HG02943 (cell line): ENCODE data around the gene CDKAL1.
"Not testable (repeated sequence)": the region's sequence is repeated elsewhere in the genome, so short reads cannot be mapped to it uniquely, and the experiment has no call there.

Experiments used
- ATAC-seq: cut with Tn5 transposase; IDR thresholded peaks from one replicate; pipeline ENCODE4 v1.9.1; 2021; ENCODE audit warnings: mild to moderate bottlenecking, low read depth, moderate library complexity; ENCODE audit not compliant: unreplicated experiment

Gene CDKAL1

DNA sequence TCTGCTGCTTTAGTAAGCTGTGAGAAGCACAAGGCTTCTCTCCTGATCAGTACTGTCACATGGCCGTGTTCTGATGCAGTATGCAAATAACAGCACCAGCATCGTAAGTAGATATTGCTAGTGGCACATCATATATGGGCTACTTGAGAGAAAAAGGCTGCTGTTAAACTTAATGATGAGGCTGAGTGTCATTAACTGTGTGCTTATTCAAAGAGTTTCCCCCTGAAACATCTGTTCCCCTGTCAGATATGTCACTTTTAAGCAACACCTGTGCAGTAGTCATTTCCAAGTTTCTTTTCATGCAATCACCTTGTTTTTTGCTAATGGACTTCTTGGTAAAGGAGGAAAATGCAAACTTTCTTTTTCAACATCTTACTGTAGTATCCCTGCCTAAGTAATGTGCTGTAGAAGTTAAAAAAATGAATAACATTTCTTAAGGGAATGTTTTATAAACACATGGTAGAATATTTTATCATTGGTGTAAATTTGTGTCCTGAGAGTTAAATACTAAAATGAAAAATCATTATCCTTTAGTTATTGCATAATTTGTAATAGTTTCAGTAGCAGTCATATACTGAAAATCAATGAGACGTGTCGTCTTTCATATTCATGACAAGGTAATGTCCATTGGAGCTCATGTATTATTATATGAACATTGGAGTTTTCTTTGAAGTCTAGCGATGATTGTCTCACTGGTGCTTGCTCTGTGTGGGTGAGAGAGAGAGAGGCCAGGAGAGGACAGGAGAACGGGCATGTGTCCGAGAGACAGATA lies 366.3 kb downstream of the CDKAL1 start:
- peak; percentile 88 for ATAC-seq

DNA sequence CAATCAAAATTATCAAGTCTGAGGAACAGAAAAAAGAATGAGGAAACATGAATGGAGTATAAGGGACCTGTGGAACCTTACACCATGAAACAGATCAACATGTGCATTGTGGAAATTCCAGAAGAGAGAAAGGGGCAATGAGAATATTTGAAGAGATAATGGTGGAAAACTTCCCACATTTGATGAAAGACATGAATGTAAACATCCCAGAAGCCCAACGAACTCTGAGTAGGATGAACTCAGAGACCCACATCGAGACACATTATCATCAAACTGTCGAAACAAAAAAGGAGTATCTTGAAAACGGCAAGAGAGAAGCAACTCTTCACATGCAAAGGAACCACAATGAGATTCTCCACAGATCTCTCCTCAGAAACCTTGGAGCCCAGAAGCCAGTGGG lies 371.1 kb downstream of the CDKAL1 start:
- no peak for ATAC-seq

DNA sequence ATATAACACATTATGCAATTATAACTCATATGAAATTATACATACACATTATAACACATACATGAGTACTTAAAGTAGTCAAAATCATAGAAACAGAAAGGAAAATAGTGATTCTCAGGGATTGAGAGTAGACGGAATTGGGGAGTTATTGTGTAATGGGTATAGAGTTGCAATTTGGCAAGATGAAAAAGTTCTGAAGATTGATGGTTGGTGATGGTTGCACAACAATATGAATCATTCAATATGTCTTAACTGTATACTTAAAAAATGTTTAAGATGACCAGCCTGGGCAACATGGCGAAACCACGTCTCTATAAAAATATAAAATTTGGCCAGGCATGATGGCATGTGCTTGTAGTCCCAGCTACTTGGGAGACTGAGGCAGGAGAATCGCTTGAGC lies 372.7 kb downstream of the CDKAL1 start:
- no peak for ATAC-seq

DNA sequence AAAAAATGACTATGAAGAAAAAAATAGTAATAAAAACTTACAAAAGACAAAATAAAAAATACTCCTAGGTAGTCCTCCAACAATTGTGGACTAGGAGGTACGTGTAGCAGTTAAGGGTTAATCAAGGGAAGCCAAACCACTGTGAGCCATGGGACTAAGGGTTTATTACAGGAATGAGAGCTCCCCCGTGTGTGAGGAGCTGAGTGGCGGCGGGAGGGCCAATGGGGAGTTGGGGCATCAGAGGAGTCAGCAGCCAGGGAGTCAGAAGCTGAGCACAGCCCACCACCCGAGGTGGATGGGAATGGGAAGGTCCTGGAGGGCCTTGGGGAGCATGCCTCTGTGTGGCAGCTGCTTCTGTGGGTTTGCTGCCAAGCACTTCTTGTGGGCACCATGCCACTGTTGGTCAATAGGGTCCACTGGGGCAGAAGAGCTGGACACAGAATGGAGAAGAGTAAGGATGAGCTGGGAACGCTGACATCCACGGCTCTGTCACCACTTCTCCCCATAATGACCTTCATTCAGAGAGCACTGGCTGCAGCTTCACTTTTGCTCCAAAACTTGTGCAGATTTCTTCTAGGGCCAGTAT lies 373.3 kb downstream of the CDKAL1 start:
- ATAC-seq = no peak

DNA sequence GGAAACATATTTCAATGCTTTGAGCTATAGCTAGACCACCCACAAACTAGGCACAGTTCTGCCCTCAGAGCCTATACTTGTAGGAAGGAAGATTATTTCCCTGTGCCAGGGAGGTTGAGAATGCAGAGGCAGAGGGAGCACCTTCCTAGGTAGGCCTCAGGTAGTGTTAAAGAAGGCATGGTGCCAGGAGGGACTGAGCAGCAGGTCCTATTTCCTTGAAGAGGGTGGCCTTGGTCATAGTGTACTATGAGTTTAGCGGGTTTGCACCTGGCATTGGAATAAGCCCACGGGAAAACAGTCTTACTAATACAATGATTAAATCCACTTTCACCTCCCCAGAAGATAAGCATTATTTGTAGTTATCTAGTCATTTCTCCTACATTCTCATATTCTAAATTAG lies 375.4 kb downstream of the CDKAL1 start:
- ATAC-seq = no peak

DNA sequence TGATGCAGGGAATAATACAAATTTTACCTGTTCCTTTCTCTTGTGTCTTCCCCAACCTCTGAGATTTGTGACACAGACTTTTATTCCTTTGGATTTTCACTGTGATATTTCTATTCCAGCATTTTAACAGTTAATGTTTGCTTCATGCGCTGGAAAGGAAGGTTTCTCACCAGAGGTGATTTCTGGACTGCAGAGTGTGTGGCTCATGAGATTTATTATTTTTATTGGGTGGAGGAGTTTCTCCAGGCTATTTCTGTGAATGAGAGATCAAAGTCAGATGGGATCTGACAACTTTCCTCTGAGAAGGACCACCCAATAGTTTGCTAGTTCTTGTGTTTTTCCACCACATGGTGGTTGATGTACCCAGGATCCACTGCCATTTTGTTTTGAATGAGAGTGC lies 377.5 kb downstream of the CDKAL1 start:
- no peak for ATAC-seq

DNA sequence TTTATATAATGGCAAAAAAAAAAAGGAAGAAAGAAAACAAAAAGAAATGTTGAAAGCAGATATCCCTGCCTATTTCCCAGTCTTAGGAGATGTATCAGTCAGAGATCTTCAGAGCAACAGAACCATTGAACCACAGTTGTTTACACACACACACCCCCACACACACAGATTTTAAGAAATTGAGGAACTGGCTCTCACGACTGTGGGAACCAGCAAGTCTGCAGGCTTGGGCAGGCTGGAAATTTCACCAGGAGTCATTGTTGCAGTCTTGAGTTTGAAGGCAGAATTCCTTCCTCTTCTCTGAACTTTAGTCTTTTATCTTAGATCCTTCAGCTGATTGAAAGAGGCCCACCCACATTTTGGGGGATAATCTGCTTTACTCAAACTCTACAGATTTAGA lies 380.9 kb downstream of the CDKAL1 start:
- no peak for ATAC-seq

DNA sequence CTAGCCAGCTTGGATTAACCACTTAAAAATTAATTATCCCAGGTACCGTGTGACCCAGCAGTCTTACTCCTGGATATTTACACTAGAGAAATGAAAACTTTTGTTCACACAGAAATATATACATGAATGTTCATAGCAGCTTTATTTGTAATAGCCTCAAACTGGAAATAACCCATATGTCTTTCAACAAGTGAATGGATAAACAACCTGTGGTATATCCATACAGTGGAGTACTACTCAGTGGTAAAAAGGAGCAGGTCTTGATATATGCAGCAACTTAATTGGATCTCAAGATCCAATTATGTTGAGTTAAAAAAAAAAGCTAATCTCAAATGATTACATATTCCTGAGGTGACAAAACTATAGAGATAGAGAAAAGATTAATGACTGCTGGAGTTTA lies 381.4 kb downstream of the CDKAL1 start:
- ATAC-seq = no peak

DNA sequence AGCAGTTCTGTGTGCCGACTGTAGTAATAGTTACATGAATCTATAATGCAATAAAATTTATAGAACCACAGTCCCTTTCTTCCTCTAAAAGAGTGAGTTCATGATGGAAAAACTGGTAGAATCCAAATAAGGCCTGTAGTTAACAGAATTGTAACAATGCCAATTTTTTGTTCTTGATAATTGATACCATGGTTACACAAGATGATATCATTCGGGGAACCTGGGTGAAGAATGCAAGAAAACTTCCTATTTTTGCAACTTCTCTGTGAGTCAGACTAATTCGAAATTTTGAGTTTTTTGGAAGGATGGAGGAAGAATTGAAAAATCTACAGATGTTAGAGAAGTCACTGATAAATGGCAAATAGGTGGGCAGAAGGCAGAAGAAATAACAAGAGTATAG lies 381.8 kb downstream of the CDKAL1 start:
- no peak for ATAC-seq

DNA sequence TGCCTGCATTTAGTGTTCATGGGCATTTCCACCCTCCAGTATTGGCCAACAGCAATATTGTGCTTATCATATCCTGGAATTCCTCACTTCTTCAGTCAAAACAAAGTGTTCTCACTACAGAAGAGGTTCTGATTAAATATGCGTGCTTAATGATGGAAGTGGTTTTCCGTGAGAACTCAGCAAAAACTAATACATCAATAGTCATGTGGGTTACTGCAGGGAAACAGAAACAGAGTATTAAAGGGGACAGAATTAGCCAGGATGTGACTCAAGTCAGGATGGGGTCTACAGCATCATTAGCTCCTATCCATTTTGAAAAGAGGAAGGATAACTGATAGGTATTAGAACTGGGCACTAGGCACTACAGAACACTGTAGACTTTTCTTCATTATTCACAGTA lies 384.6 kb downstream of the CDKAL1 start:
- no peak for ATAC-seq

DNA sequence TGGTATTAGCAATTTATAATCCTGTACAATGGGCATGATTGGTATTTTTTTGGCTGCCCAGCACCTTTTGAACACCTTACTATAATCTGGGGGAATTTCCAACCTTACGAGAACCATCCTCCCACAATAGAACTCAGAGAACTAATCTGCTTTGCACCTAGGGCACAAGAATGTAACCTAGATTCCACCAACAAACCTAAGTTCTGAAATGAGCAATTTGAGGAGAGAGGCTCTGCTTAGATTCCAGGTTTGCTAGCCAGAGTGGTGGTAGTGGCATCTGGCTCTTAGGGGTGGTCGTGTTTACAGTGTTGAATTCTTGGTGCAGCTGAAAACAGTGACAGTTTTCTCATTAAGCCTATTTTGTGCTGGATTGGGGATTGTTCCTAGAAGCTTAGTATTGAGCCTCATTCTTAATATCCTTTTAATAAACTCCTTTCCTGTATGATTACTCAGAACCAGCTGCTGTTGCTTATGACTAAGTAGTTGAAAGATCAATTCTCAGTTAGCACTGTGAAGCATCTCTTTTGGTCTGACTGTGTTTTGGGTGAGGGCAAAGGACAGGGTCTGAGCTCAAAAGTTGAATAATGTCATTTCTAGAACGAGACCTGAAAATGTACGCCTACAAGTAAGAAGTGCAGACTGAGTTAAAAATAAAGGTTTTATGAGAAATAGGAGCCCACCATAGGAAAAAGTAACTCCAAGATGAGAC lies 385.6 kb downstream of the CDKAL1 start:
- peak; percentile 51 for ATAC-seq

DNA sequence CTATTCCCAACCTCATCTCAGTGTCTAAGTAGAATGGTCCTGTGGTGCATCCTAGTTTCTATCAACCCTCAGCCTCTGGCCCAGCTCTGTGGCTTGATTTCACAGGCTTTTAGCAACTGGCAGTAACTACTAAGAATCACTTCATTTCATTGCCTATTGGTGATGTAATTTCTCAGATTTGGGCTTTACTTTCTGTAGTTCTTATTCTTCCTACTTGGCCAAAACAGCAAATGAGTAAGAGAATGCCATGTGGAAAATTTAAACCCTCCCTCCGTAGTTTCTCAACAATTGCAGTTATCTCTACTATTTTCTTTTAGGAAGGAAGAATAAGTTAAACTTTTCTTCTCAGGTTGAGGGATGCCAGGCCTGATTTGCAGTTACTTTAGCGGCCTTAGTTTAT lies 387.3 kb downstream of the CDKAL1 start:
- no peak for ATAC-seq

DNA sequence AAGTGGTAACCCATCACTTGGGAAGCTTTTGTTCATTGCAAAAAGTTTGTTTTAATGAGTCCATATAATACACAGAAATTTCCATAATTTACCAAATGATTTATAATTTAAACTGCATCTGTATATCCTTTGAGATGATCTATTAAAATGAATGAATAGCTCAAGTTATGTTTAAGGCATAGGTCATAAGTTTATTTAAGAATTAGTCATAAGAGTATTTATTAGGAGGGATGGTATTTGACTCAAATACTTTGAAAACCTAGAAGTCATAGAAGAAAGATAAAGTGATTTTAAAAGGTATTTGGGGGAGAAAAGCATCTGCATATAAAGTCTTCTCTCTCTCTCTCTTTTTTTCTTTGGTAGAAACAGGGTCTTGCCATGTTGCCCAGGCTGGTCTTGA lies 388.5 kb downstream of the CDKAL1 start:
- ATAC-seq = no peak

DNA sequence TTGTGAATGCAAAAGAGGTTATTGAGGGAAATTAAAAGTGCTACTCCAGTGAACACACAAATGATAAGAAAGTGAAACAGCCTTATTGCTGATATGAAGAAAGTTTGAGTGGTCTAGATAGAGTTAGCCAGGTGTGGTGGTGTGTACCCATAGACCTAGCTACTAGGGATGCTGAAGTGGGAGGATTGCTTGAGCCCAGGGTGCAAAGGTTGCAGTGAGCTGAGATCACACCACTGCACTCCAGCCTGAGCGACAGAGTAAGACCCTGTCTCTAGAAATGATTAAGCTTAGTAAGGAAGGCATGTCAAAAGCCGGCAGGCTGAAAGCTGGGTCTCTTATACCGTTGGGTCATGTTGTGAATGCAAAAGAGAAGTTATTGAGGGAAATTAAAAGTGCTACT lies 389.8 kb downstream of the CDKAL1 start:
- ATAC-seq = not testable (repeated sequence)

DNA sequence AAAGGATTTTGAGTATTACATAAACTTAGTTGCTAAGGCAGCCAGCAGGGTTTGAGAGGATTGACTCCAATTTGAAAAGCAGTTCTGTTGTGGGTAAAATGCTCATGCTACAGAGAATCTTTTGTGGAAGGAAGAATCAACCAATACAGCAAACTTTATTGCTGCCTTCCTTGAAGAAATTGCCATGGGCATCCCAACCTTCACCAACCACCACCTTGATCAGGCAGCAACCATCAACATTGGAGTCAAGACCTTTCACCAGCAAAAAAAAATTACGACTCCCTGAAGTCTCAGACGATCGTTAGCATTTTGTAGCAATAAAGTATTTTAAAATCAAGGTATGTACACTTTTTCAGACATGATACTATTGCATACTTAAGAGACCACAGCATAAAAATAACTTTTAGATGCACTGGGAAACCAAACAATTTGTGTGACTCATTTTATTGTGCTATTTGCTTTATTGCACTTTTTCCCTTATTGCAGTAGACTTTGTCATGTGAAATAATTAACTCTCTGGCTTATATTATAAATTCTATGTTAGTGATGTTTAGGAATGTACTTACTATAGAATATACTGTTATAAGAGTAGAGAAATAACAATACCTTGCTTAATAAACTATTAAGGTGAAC lies 390.8 kb downstream of the CDKAL1 start:
- no peak for ATAC-seq

DNA sequence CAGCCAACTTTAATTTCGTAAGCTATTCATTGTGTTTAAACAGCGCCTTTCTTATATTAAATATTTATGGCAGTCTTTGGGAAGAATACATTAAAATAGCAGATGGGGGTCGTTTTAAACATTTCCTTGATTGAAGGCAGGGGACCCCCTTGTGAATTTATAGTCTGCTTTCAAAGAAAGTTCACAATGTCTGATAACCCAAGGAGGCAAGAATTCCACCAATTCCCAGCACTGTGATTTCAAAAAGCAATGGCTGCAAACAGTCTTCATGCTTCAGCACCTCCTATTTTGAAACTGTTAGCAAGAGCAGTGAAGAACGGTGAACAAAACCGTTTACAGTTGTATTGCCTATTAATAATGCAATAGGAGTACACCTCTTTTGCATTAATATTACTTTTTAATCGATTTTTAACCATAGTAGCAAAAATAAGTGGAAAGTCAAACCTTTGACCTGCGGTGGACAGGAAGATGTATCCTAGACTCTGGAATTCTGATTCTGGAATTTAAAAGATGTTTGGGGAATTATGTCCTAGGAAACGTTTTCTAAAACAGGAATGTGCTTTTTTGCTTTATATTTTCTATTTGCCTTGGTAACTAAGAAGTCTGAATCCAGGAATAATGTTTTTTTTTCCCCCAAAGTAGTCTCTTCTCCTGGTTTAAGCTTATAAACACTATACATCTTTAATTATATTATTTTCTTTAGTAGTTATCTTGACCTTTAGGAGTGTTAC lies 393.0 kb downstream of the CDKAL1 start:
- ATAC-seq = no peak

DNA sequence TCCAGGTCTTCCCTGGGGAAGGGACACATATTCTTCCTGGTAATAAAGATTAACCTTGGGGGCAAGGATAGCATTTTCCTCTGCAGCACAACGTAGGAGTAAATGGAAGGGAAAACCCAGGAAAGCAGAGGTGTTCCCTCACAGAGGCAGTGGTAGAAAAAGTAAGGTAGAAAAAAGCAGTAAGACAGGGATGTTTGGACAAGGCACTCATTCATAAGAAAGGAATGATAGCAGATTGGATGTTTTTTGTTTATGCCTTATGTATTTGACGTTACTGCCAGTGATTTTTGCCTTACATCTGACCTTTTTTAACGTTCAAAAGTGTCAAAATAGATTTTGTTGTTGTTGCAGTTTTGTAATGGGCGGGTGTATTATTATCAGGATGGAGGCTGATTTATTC lies 395.0 kb downstream of the CDKAL1 start:
- ATAC-seq = no peak

DNA sequence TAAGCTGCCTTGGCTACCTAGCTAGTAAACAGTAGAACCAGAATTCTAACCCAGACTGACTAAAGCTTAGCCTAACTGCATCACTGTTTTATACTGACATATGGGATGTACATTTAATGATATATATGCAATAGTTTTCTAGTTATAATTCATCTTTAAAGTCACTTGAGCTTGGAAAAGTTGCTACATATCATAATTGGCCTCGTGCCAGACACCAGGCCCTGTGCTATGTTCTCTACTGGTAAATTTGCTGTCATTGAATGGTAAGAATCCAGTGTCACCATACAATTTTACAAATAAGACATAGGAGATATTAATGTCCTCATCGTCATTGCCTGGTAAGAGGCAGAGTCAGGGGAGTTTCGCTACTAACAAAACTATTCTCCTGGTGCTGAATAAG lies 396.8 kb downstream of the CDKAL1 start:
- no peak for ATAC-seq

DNA sequence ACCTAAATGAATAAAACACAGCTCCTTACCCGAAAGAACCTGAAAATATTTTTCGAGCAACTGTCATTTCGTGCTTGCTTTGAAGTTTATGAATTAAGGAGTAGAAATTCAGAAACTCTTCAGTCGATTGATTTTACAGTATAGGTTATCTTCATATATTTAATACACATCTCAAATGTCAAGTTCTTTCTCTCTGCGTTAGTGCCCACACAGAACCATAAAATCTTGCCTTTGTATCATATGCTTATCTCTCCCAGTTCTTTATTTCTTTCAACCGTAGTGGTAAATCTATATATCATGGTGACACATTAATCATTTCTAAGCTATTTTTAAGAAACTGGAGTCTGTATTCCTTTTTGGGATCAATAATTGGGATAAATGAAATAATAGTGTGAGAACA lies 397.5 kb downstream of the CDKAL1 start:
- no peak for ATAC-seq

DNA sequence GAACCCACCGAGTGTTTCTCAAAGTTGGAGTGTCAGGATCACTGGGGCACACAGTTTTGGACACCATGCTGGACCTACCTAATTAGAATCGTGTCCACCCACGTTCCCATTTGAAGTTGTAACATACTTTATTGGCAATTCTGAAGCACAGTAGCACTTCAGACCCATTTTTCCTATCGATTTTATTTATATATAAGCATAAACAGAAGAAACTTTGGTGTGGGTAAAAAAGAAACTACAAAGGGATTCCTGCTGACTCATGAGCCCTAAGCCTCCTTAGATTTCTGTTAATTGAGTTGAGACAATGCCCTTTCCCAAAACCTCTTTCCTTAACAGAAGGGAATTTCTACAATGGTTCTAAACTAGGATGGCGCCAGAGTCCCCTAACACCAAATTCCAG lies 398.0 kb downstream of the CDKAL1 start:
- no peak for ATAC-seq
